Stomach (tissue), 9 donors: ENCODE data around the gene GPER1. TPM values are rescaled to one million over a fixed set of nuclear protein-coding genes. Genes with fewer than 3 reads are reported as not detected.

Experiments
- DNase-seq, 2 donors: peaks; one replicate each; pipeline versions ENCODE4 v3.0.0 to v3.0.0-alpha.2; 2013 to 2019
- H3K27ac ChIP-seq, 5 donors: fragments of 200-600 bp in 4 of 5; sonication (generic) in 4 of 5; one replicate each; pipeline ENCODE4 v1.5.1; 2013 to 2019; ENCODE audit warnings: mild to moderate bottlenecking in 1 of 5, moderate library complexity in 1 of 5
- H3K27me3 ChIP-seq, 3 donors: fragments of 200-600 bp; sonication (generic); one replicate each; pipeline ENCODE4 v1.5.1; 2017 to 2019; ENCODE audit warnings: mixed run types in 1 of 3
- H3K36me3 ChIP-seq, 4 donors: fragments of 200-600 bp; sonication (generic); 1 replicate in 3 of 4; 2 replicates in 1 of 4; pipeline ENCODE4 v1.5.1; 2016 to 2019
- H3K4me1 ChIP-seq, 4 donors: fragments of 200-600 bp; sonication (generic); one replicate each; pipeline ENCODE4 v1.5.1; 2016 to 2019
- H3K4me3 ChIP-seq, 4 donors: fragments of 200-600 bp; sonication (generic) in 3 of 4; one replicate each; pipeline ENCODE4 v1.5.1; 2016 to 2019; ENCODE audit warnings: mild to moderate bottlenecking in 1 of 4
- H3K9me3 ChIP-seq, 4 donors: fragments of 200-600 bp; sonication (generic); one replicate each; pipeline ENCODE4 v1.5.1; 2016 to 2019
- EP300 ChIP-seq: sonication (generic); formaldehyde crosslinking; IDR thresholded peaks from one replicate; pipeline ENCODE4 v1.6.1; 2017; ENCODE audit warnings: antibody characterized with exemption
- POLR2A ChIP-seq, 4 donors: fragments of 450-650 bp; IDR thresholded peaks; one replicate each; pipeline ENCODE4 v1.6.1; 2016; ENCODE audit warnings: antibody characterized with exemption in 4 of 4, control low read depth in 2 of 4, mild to moderate bottlenecking in 1 of 4, moderate library complexity in 1 of 4
- POLR2AphosphoS5 ChIP-seq, 3 donors: sonication (generic); formaldehyde crosslinking; IDR thresholded peaks; one replicate each; pipeline ENCODE4 v1.6.1; 2016; ENCODE audit warnings: antibody characterized with exemption in 3 of 3
- WGBS, 5 donors: extraction: QIAGEN DNeasy Blood & Tissue Kit in 3 of 5; methylation state at CpG; one replicate each; pipeline versions ENCODE4 v1.1.5 to v1.1.7; 2013 to 2018; 5-methylcytosine and 5-hydroxymethylcytosine counted together
- intact Hi-C: fragments of 100-400 bp; cut with DNase I; formaldehyde crosslinking; loops from one replicate; pipeline ENCODE4 v1.15.1; 2023; ENCODE audit warnings: low total_unique reads
- polyA plus RNA-seq, 3 donors: library from polyadenylated mRNA; stranded (reverse); fragments of 200-250 nt; gene quantifications; one replicate each; pipeline ENCODE4 v1.2.3, GENCODE V29; 2013
- total RNA-seq, 5 donors: library from RNA; depleted of rRNA; stranded (reverse); fragments of >200 nt; gene quantifications; one replicate each; pipeline versions ENCODE4 v1.1.0 to v1.2.3, GENCODE V29; 2014 to 2016
- TF ChIP-seq, protein P1 (sequence below), 7 experiments: fragments of 450-650 bp in 4 of 7; fragments of 200-600 bp in 3 of 7; sonication (generic) in 3 of 7; IDR thresholded peaks; one replicate each; pipeline ENCODE4 v1.5.1; 2016 to 2019; ENCODE audit warnings: antibody characterized with exemption in 7 of 7, control low read depth in 2 of 7, mild to moderate bottlenecking in 1 of 7
- donor health status: healthy with polysubstance abuse.
- donor health status: Bipolar disorder and iron deficiency.
- donor health status: healthy.

The GPER1 gene
- total and polyA plus RNA-seq, 8 donors, result 0.58 to 31.2 (median 18.3) TPM; not detected in 1

DNA sequence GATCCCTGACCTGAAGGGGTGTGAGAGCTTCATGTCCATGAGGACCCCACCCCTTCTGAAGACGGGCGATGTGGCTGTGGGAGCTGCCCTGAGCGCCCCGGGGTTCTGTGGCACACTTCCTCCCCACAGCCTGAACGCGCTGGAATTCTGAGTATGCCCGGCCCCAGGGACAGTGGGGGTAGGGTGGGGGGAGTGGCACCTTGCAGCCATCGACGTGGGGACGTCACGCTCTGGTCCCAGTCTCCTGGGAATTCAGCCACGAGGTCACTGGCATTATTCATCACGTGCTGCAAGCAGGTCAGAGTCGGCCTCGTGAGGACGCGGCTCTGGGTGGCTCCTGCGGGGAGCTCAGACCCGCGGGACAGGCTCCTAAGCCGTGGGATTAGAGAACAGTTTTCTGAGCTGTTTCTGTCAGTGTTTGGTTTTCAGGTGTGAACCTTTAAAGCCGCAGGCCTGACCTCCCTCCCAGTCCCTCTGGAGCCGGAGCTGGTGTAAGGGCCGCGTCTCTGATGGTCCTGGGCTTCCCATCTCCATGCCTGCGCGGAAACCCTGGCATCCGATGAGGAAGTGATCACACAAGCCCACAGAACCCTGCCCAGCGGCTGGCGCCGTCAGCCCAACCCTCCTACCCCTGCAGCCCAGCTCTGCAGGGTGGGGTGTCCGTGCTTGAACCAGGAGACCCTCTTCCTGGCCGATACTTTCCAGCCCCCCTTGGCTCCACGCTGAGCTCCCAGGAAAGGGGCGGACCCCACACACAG is 27.4 kb upstream of the GPER1 start:
- Histone ChIP-seq H3K4me3 (peak overlapping the region in 1 of 4 donors; percentile 6), H3K4me1 (peaks cover 31 to 56% (median 52%) of the 10 kb centered on the region in 4 donors), H3K27ac (peak overlapping the region; percentile 47 to 80 (median 71)), H3K27me3 (no peaks in the 10 kb centered on the region), H3K9me3 (no peaks in the 10 kb centered on the region), H3K36me3 (peaks cover 0 to 13% (median 12%) of the 10 kb centered on the region in 4 donors)
- intact Hi-C loops, result loop anchor here (5.0 kb wide), 1 partner anchor 63 kb away; no protein-coding TSS in a partner anchor
- WGBS, 5 donors, result 19 to 37% (median 26%) methylated on average over 20 to 35 of the region's 35 CpGs
- peak; percentile 82 to 83 for DNase-seq
- TF ChIP-seq POLR2AphosphoS5 (IDR thresholded peaks at IDR 0.05) (peak in 1 of 3 donors; percentile 11), EP300 (no peak)

DNA sequence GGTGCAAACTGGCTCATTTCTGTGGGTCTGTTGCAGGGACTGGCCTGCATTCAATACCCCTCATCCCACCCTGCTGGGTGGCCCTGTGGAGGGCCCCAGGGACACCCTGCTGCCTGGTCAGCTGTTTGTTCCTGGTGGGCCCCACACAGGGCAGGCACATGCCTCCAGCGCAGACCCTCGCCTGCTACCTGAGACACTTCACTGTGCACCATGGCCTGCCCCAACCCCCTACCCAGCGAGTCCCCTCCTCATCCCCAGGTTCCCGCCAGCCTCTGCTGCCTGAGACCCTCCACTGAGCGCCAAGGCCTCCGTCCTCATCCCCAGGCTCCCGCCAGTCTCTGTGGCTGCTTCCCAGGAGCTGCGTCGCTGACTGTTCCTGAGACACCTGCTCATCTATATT is 26.7 kb upstream of the GPER1 start:
- Histone ChIP-seq H3K9me3 (no peaks in the 10 kb centered on the region), H3K27ac (peak overlapping the region in 4 of 5 donors; percentile 63 to 80 (median 72)), H3K27me3 (no peaks in the 10 kb centered on the region), H3K36me3 (peaks cover 0 to 13% (median 12%) of the 10 kb centered on the region in 4 donors), H3K4me3 (no peak overlapping the region), H3K4me1 (peaks cover 30 to 56% (median 52%) of the 10 kb centered on the region in 4 donors)
- TF ChIP-seq, protein P1, sequence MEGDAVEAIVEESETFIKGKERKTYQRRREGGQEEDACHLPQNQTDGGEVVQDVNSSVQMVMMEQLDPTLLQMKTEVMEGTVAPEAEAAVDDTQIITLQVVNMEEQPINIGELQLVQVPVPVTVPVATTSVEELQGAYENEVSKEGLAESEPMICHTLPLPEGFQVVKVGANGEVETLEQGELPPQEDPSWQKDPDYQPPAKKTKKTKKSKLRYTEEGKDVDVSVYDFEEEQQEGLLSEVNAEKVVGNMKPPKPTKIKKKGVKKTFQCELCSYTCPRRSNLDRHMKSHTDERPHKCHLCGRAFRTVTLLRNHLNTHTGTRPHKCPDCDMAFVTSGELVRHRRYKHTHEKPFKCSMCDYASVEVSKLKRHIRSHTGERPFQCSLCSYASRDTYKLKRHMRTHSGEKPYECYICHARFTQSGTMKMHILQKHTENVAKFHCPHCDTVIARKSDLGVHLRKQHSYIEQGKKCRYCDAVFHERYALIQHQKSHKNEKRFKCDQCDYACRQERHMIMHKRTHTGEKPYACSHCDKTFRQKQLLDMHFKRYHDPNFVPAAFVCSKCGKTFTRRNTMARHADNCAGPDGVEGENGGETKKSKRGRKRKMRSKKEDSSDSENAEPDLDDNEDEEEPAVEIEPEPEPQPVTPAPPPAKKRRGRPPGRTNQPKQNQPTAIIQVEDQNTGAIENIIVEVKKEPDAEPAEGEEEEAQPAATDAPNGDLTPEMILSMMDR (IDR thresholded peaks at IDR 0.05), result no peak
- intact Hi-C loops, result loop anchor here (5.0 kb wide), 1 partner anchor 64 kb away; no protein-coding TSS in a partner anchor
- DNase-seq, result no peak
- WGBS, 5 donors, result 90 to 96% (median 94%) methylated on average over 9 of the region's 9 CpGs

DNA sequence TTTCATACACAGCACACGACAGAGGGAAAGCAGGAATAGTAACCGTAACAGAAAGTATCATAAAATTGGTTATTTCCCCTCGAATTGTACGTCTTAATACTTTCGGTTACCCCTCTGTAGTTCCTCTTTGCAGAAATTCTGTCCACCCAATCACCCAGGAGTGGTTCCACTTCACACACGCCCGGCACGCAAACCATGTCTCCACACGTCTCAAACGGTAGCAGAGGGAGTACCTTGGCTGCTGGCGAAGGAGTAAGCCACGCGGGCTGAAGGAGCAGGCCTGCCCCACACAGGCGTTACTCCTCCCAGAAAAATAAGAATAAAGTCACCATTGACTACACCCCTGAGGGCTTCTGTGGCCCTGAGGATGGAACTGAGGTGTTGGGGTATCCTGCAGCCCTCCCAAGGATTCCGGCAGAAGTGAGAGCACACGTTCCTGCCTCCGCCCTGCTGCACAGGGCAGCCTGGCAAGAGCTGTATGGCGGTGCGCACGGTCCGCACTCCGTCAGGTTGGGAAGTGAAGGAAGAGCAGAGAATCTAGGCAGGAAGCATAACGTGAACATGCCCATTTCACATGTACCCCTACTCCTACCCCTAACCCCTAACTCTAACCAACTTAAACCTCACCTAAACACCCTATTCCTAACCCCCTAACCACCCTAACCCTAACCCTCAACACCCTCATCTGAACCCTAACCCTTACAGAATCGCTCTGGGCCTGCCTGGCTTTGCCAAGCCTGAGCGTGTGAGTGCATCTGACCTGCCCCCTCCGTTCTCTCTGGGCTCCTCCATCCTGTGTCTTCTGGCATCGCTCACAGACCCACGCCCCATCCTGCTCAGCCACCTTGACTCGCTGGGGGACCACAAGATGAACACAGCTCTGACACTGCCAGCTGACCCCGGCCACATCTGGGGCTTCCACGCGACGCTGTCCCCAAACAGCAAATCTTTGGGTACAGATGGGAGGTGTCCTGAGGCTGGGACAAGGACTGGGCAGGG is 25.3 kb upstream of the GPER1 start:
- Histone ChIP-seq H3K27me3 (no peaks in the 10 kb centered on the region), H3K4me3 (no peak overlapping the region), H3K36me3 (peaks cover 0 to 9% (median 8%) of the 10 kb centered on the region in 4 donors), H3K4me1 (peaks cover 26 to 45% (median 43%) of the 10 kb centered on the region in 4 donors), H3K9me3 (no peaks in the 10 kb centered on the region), H3K27ac (no peak overlapping the region)
- intact Hi-C loops, result loop anchor here (5.0 kb wide), 1 partner anchor 65 kb away; no protein-coding TSS in a partner anchor
- TF ChIP-seq POLR2A (IDR thresholded peaks at IDR 0.05), result no peak
- TF ChIP-seq POLR2AphosphoS5 (IDR thresholded peaks at IDR 0.05), result no peak
- TF ChIP-seq, protein P1 (IDR thresholded peaks at IDR 0.05), result no peak
- no peak for TF ChIP-seq EP300
- no peak for DNase-seq
- 81 to 91% (median 90%) methylated on average over 29 to 33 of the region's 33 CpGs for WGBS, 5 donors

DNA sequence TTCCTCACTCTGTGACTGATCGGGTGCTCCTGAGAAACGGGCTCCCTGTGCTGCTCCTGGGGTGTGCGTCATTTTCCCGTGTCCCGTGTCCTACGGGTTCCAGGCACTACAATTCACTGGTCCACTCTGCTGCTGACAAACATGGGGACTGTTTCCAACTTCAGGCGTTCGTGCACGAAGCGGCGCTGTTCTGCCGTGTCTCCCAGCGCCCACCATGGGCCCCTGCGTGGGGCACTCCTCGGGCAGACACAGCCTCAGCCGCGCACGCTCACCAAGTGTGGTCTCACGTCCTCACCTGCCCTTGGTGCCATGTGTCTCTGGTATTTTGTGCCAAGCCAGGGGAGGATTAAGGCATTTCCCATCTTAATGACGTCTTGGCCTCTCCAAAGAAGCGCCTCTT is 24.6 kb upstream of the GPER1 start:
- intact Hi-C loops, result loop anchor here (5.0 kb wide), 1 partner anchor 66 kb away; no protein-coding TSS in a partner anchor
- WGBS, 5 donors, result 86 to 94% (median 93%) methylated on average over 18 to 21 of the region's 21 CpGs

More for the DNA sequence above, 24.6 kb upstream of the GPER1 start:
- Histone ChIP-seq H3K27me3 (no peaks in the 10 kb centered on the region), H3K27ac (no peak overlapping the region), H3K9me3 (no peaks in the 10 kb centered on the region), H3K4me1 (peaks cover 26 to 38% (median 37%) of the 10 kb centered on the region in 4 donors), H3K4me3 (no peak overlapping the region), H3K36me3 (peaks cover 0 to 2% (median under 1%) of the 10 kb centered on the region in 4 donors)
- DNase-seq, result no peak
- TF ChIP-seq POLR2AphosphoS5 (IDR thresholded peaks at IDR 0.05), result no peak
- no peak for TF ChIP-seq POLR2A (IDR thresholded peaks at IDR 0.05)
- TF ChIP-seq, protein P1 (IDR thresholded peaks at IDR 0.05), result no peak
- TF ChIP-seq EP300, result no peak
